ENCODE results near the gene SEMA4B. TPM values are rescaled to one million over a fixed set of nuclear protein-coding genes. Genes with fewer than 3 reads are reported as not detected.
A peak's percentile ranks its signal among the peaks of the same experiment; 100 is the strongest.

SEMA4B gene
- polyA plus RNA-seq, 3 donors, result 13.2 to 65.0 (median 22.0) TPM

DNA sequence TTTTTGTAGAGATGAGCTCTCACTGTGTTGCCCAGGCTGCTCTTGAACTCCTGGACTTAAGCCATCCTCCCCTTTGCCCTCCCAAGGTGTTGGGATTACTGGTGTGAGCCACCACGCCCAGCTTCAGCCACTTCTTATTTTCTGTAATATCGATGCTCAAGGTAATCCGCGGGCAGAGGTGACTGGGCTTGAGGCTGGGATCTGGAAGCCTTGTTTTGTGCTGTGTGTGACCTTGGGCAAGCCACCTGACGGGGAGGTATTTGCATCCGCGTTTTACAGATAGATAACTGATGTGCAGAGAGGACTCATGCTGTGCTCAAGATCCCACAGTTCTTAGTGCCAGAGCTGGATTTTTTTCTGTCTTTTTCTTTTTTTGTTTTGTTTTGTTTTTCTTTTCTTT lies 27.8 kb upstream of the SEMA4B start:
- intact Hi-C loops (cut with micrococcal nuclease), result no loop called here
- TF ChIP-seq, protein P1, sequence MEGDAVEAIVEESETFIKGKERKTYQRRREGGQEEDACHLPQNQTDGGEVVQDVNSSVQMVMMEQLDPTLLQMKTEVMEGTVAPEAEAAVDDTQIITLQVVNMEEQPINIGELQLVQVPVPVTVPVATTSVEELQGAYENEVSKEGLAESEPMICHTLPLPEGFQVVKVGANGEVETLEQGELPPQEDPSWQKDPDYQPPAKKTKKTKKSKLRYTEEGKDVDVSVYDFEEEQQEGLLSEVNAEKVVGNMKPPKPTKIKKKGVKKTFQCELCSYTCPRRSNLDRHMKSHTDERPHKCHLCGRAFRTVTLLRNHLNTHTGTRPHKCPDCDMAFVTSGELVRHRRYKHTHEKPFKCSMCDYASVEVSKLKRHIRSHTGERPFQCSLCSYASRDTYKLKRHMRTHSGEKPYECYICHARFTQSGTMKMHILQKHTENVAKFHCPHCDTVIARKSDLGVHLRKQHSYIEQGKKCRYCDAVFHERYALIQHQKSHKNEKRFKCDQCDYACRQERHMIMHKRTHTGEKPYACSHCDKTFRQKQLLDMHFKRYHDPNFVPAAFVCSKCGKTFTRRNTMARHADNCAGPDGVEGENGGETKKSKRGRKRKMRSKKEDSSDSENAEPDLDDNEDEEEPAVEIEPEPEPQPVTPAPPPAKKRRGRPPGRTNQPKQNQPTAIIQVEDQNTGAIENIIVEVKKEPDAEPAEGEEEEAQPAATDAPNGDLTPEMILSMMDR (IDR thresholded peaks at IDR 0.05), result no peak
- no peaks in the 10 kb centered on the region for H3K9me3 ChIP-seq (replicated peaks in 1 of 2; ENCODE audit: control insufficient read depth in 1 of 2, insufficient read depth in 1 of 2, low read length in 2 of 2)
- peaks cover 19 to 32% of the 10 kb centered on the region in 2 donors for H3K4me1 ChIP-seq (ENCODE audit: control insufficient read depth in 1 of 2, insufficient read depth in 2 of 2, low read length in 2 of 2)
- DNase-seq, result no peak
- H4K20me1 ChIP-seq (ENCODE audit: insufficient read depth, low read length), result no peaks in the 10 kb centered on the region
- H3K36me3 ChIP-seq (replicated peaks in 1 of 2; ENCODE audit: control insufficient read depth in 1 of 2, insufficient read depth in 2 of 2, low read length in 2 of 2), result no peaks in the 10 kb centered on the region
- no peaks in the 10 kb centered on the region for H3K79me2 ChIP-seq (ENCODE audit: insufficient read depth, low read length)
- H3K4me2 ChIP-seq (replicated peaks; ENCODE audit: extremely low read depth, low read length, poor library complexity, severe bottlenecking), result no peak overlapping the region
- no peaks in the 10 kb centered on the region for H3K9me3 Mint-ChIP-seq
- no peaks in the 10 kb centered on the region for H3K36me3 Mint-ChIP-seq
- no peak overlapping the region for H3K4me3 Mint-ChIP-seq
- H3K27ac Mint-ChIP-seq, result no peak overlapping the region
- no peak overlapping the region for H2AFZ ChIP-seq (ENCODE audit: insufficient read depth, low read depth, low read length, poor library complexity, severe bottlenecking)
- no peak overlapping the region for H3K9ac ChIP-seq (ENCODE audit: insufficient read depth, low read length, poor library complexity, severe bottlenecking)
- no peak overlapping the region for H3K27ac ChIP-seq (ENCODE audit: low read depth in 1 of 2, low read length in 2 of 2)
- H3K4me3 ChIP-seq (replicated peaks in 1 of 3; ENCODE audit: low read depth in 2 of 3, low read length in 3 of 3), result no peak overlapping the region
- H3K27me3 ChIP-seq (ENCODE audit: control insufficient read depth in 2 of 2, insufficient read depth in 2 of 2, low read length in 2 of 2), result no peaks in the 10 kb centered on the region
- H3K4me1 Mint-ChIP-seq, result peaks cover 32% of the 10 kb centered on the region
- WGBS (ENCODE audit: insufficient coverage), result 95% methylated on average over 4 of the region's 7 CpGs
- peaks cover 0 to 6% (median 1%) of the 10 kb centered on the region in 3 donors for H3K27me3 Mint-ChIP-seq (ENCODE audit: low read depth in 3 of 3)

DNA sequence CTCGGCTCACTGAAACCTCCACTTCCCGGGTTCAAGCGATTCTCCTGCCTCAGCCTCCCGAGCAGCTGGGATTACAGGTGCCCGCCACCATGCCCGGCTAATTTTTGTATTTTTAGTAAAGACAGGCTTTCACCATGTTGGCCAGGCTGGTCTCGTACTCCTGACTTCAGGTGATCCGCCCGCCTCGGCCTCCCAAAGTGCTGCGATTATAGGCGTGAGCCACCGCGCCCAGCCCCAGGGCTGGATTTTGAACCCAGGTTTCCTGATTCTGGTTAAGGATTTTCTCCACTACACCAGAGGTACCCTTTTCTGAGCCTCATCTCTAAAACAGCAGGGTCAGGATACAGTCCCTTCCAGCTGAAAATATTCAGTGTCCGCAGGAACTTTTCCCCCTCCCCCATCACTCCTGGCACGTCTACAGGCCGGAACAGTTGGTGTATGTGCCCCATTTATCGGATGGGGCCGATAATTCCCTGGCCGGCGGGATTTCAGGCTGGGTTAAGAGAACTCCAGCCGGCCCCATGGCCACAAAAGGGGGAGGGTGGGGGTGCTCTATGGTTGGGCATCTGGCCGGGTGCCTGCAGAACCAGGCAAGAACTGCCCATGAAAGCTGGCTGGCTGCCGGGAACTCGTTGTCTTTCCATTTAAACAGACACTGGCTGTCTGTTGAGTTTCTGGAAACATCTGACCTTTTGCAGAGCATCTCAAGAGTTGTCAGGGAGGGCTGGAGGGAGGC lies 26.8 kb upstream of the SEMA4B start:
- Histone ChIP-seq H3K36me3 (replicated peaks in 1 of 2; ENCODE audit: control insufficient read depth in 1 of 2, insufficient read depth in 2 of 2, low read length in 2 of 2) (no peaks in the 10 kb centered on the region), H3K27ac (ENCODE audit: low read depth in 1 of 2, low read length in 2 of 2) (no peak overlapping the region), H2AFZ (ENCODE audit: insufficient read depth, low read depth, low read length, poor library complexity, severe bottlenecking) (no peak overlapping the region), H3K27me3 (ENCODE audit: control insufficient read depth in 2 of 2, insufficient read depth in 2 of 2, low read length in 2 of 2) (no peaks in the 10 kb centered on the region), H3K9me3 (replicated peaks in 1 of 2; ENCODE audit: control insufficient read depth in 1 of 2, insufficient read depth in 1 of 2, low read length in 2 of 2) (no peaks in the 10 kb centered on the region), H3K4me1 (ENCODE audit: control insufficient read depth in 1 of 2, insufficient read depth in 2 of 2, low read length in 2 of 2) (peaks cover 27 to 36% of the 10 kb centered on the region in 2 donors), H3K79me2 (ENCODE audit: insufficient read depth, low read length) (no peaks in the 10 kb centered on the region), H3K4me3 (replicated peaks in 1 of 3; ENCODE audit: low read depth in 2 of 3, low read length in 3 of 3) (no peak overlapping the region), H3K4me2 (replicated peaks; ENCODE audit: extremely low read depth, low read length, poor library complexity, severe bottlenecking) (no peak overlapping the region), H4K20me1 (ENCODE audit: insufficient read depth, low read length) (no peaks in the 10 kb centered on the region), H3K9ac (ENCODE audit: insufficient read depth, low read length, poor library complexity, severe bottlenecking) (no peak overlapping the region)
- intact Hi-C loops (cut with micrococcal nuclease), result no loop called here
- no peaks in the 10 kb centered on the region for H3K36me3 Mint-ChIP-seq
- TF ChIP-seq, protein P1 (IDR thresholded peaks at IDR 0.05), result no peak
- H3K27me3 Mint-ChIP-seq (ENCODE audit: low read depth in 3 of 3), result peaks cover 1 to 10% (median 1%) of the 10 kb centered on the region in 3 donors
- no peak for DNase-seq
- H3K4me1 Mint-ChIP-seq, result peaks cover 40% of the 10 kb centered on the region
- H3K9me3 Mint-ChIP-seq, result peaks cover 0 to 3% (median 0%) of the 10 kb centered on the region in 7 donors
- no peak overlapping the region for H3K4me3 Mint-ChIP-seq
- peak overlapping the region in 1 of 7 donors; percentile 20 for H3K27ac Mint-ChIP-seq
- 91% methylated on average over 18 of the region's 25 CpGs for WGBS (ENCODE audit: insufficient coverage)
